Lower leg skin (tissue), 3 donors: ENCODE results near the gene GAS6.

Source experiments
- POLR2A ChIP-seq, 2 donors: fragments of 450-650 bp; IDR thresholded peaks; one replicate each; pipeline ENCODE4 v1.6.1; 2016 to 2017; ENCODE audit warnings: antibody characterized with exemption in 2 of 2, mild to moderate bottlenecking in 1 of 2, moderate library complexity in 1 of 2
- TF ChIP-seq, protein P1 (sequence below), 3 donors: fragments of 450-650 bp; IDR thresholded peaks; one replicate each; pipeline ENCODE4 v1.5.1; 2016; ENCODE audit warnings: antibody characterized with exemption in 3 of 3, mild to moderate bottlenecking in 3 of 3, moderate library complexity in 2 of 3

DNA sequence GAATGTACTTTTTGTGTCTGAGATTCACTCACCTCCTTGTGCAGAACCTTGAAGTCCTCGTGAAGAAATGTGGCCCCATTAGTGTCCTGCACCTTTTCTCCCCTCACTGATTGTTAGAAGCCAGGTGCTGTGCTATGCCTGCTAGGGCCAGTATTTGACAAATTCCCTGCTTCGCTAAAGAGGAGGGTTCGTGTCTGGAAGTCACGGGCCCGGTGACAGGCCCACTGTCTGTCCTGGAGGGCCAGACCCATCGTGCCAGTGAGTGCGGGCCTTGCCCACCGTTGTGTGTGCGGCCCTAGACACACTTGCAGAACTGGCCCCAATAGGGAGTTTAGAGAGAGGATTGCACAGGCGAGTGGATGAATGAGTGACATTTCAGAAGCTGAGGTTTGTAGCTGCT, 36.8 kb upstream of the GAS6 start:
- TF ChIP-seq, protein P1, sequence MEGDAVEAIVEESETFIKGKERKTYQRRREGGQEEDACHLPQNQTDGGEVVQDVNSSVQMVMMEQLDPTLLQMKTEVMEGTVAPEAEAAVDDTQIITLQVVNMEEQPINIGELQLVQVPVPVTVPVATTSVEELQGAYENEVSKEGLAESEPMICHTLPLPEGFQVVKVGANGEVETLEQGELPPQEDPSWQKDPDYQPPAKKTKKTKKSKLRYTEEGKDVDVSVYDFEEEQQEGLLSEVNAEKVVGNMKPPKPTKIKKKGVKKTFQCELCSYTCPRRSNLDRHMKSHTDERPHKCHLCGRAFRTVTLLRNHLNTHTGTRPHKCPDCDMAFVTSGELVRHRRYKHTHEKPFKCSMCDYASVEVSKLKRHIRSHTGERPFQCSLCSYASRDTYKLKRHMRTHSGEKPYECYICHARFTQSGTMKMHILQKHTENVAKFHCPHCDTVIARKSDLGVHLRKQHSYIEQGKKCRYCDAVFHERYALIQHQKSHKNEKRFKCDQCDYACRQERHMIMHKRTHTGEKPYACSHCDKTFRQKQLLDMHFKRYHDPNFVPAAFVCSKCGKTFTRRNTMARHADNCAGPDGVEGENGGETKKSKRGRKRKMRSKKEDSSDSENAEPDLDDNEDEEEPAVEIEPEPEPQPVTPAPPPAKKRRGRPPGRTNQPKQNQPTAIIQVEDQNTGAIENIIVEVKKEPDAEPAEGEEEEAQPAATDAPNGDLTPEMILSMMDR (IDR thresholded peaks at IDR 0.05), result no peak
- no peak for TF ChIP-seq POLR2A (IDR thresholded peaks at IDR 0.05)
